GOT3 (cell line): Measurements from ENCODE around the gene PPP1R2.

Experiments
- DNase-seq: peaks from one replicate; lab custom pipeline; 2025; ENCODE audit warnings: mixed read lengths; lab: John Stamatoyannopoulos, UW

Gene PPP1R2

DNA sequence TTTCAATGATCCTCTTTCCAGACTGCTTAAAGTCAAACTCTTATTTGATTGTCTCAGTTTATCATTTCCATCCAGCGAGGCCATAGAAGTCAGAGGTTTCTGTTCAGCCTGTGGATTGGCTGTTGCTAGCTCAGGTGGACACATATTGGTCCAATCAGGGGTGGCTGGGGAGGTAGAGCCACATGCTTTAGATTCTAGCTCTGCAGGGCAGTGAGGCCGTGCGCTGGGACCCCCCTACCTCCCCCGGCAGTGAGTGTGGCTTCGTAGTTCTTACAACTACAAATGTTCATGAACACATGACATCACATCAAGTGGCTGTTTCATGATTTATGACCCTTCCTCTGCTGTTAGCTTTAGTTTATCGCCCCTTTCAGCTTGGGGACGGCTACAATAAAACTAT lies 22.6 kb upstream of the PPP1R2 start:
- no peak for DNase-seq

DNA sequence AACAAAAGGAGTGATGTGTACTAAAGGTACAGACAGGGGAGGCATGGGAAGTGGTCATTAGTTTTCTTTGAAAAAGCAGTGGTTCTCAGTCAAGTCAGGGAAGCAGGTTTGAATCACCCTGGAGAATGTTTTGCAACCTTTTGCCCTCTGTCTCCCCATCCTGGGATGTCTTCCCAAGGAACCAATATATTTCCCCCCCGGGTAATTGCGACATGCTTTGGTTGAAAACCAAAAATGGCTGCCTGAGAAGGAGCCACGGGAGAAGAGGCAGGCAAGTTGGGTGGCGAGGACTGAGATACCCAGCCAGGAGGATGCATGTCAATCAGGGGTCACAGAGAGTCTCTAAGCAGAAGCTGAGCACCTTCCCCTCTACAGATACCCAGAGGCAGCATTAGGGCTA lies 20.2 kb upstream of the PPP1R2 start:
- no peak for DNase-seq

GRCh38 chr3:195559723-195560409 lies 16.7 kb upstream of the PPP1R2 start:
- DNase-seq, result no peak

DNA sequence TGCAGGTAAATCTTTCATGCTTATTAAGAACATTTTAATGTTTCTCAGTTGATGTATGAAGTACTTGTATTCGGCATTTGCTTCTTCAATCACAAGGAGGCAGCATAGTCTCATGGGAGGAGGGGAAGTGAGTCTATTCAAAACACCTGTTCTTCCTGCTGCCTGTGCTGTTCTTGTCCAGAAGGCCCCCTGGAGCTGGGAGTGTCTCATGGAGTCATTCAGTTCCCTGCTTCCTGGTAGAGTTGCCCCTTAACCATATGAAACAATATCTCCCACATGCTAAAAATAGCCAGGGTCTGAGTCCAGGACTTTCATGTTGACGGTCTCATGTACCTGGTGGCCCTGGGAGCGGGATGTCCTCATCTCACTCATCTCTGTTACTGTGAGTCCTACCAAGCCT lies 15.5 kb upstream of the PPP1R2 start:
- DNase-seq, result no peak

- no peak for DNase-seq
Measured at GRCh38 chr3:195557322-195557721, 14.2 kb upstream of the PPP1R2 start.

DNA sequence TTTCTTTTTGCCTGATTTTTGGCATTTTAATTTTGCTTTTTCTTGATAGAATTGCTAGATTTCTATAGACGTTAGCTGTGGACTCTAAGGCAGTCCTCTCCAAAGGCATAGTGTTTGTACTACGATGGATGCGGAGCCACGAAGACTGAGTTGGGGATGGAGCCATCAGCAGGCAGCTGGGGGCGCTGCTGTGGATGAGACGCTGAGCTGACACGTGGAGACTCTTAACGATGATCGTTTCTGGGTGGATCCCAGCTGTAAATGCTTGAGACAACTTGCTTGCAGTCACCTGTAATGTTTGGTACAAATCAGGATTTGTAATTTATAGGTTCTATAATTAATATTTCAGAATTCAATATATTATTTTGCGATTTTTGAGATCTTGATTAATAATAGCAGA lies 13.3 kb upstream of the PPP1R2 start:
- no peak for DNase-seq

DNA sequence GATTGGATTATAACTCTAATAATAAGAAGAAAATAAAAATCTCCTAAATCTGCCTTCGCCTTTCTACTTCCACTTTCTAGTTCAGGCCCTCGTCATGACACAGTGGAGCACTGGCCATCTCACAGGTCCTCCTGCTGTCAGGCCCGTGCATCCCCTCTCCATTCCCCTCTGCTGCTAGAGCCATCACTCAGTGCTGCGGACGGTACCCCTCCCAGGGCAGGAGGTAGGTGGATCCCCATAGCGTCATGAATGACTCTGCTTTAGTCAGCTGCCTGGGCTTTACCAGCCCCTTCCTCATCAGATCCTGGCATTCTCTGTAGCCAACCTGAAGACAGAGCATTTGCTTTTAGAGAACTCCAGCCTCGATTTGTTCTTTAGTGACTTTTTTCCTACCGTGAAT lies 12.0 kb upstream of the PPP1R2 start:
- no peak for DNase-seq

- no peak for DNase-seq
Measured at GRCh38 chr3:195554458-195554857, 11.3 kb upstream of the PPP1R2 start.

DNA sequence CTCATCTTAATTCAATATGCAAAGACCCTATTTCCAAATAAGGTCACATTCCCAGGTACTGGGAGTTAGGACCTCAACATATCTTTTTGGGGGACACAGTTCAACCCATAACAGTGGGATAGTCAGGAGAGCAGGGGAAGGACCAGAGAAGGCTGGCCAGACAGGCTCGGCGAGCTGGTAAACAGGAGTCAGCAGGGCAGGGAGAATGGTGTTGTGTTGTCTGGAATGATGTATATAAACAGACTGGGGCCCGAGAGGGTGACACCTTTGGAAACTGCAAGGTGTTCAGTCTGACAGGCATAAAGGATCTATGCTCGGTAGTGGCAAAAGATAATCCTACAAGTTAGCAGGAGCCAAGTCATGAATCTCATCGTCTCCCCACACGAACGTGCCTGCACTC lies 10.1 kb upstream of the PPP1R2 start:
- DNase-seq, result no peak

DNA sequence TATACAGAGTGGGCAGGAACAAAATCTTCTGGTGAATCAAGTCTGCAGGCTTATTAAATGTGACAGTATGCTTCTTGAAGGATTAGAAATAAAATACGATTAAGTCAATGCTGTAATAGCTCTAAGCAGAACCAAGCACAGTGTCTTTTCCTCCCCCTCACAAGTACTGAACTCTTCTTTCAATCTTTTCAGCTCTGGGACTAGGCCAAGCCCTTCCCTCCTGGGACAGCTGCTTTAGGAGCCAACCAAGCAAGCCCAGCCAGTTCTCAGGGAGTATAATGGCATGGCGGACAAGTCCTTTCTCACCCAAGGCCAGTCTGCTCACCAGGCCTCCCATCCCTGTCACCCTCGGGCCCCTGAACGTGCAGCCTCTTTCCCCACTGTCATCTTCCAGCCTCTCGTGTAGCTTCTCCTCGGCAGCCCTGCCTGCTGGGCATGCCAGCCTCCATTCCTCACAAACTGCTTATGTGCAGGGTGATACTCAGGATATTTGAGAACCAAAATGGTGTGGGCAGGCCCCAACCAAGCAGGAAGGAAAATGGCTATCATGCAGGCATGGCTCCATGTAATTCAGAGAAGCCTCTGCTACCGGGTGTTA lies 8.4 kb upstream of the PPP1R2 start:
- no peak for DNase-seq

DNA sequence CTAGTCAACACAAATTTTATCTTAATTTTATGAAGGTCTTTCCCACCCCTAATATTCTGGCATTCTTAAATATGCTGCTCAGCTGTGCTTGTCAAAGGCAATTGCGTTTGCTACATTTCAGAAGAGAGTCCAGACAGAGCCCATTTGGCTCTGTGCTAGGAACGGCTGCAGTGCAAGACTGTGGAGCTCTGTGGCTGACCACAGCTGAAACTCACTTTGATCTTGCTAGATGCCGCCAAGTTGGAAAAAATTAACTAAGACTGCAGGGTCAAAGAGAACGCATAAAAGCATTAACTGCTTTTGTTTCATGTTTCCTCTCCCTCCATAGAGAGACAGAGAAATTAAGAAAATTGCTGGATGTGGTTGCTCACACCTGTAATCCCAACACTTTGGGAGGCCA lies 7.6 kb upstream of the PPP1R2 start:
- DNase-seq, result no peak

GRCh38 chr3:195549931-195550519 lies 6.9 kb upstream of the PPP1R2 start:
- no peak for DNase-seq

DNA sequence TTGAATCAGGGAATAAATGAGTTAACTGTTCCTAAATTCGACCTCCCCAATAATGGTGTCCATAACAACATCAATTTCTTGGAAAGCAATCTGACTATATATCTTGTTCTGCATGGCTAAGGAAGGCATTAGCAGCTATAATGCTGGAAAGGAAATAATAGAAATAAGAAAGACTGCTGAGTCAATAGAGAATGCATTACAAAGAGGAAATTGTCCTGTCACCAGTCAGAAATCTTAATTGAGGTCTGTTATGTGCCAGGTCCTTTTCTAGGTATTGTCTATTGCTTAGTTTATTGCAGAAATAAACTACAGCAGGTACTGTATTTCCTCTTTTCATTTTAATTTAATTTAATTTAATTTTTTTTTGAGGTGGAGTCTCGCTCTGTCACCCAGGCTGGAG lies 5.9 kb upstream of the PPP1R2 start:
- DNase-seq, result no peak

DNA sequence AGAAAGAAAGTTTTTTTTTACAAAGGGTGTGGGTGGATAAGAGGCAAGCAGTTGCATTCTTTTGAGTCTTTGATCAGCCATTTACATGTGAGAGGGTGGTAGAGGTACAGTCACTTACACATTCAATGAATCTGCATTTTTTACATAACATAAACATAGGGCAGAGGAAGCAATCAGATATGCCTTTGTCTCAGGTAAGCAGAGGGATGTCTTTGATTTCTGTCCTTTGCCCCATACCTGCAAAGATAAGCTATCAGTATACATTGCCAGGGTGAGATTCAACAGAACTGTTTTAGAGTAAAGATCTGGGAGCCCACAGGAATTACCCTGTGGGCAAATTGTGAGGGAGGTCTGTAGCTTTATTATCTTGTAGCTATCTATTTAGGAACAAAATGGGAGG lies 5.4 kb upstream of the PPP1R2 start:
- DNase-seq, result no peak

GRCh38 chr3:195548006-195548405 lies 4.9 kb upstream of the PPP1R2 start:
- no peak for DNase-seq

GRCh38 chr3:195546130-195546560 lies 3.0 kb upstream of the PPP1R2 start:
- DNase-seq, result peak; percentile 65

DNA sequence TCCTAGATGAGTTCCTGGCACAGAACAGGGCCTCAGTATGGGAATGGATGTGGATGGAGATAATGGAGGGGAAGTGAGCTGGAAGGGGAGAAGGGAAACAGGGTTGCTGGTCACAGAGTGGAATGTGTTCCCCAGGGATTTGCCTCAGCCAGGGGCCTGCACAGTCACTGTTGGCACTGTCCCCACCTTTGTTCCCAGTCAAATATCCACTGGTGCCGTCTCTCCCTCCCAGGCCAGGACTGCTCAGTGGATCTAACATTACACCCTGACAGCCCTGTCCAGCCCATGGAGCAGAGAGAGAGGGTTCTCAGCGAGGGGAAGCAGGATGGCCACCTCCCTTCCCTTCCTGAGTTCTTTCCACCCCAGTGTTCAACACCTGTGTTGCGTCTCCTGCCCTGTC lies 1.5 kb upstream of the PPP1R2 start:
- DNase-seq, result no peak

DNA sequence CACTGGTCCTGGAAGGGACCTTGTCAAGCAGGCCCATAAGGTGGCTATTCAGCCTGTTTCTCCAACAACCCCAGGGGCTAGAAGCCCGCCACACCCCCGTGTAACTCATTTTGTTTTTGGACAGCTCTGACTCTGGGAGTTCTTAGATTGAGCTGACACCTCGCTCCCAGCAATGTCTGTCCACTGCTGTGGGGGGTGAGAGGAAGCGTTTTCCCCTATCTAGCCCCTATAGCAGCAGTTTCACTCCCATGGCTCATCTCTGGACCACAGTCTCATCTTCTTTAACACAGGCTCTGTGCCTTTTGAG lies 1.1 kb upstream of the PPP1R2 start:
- DNase-seq, result no peak

DNA sequence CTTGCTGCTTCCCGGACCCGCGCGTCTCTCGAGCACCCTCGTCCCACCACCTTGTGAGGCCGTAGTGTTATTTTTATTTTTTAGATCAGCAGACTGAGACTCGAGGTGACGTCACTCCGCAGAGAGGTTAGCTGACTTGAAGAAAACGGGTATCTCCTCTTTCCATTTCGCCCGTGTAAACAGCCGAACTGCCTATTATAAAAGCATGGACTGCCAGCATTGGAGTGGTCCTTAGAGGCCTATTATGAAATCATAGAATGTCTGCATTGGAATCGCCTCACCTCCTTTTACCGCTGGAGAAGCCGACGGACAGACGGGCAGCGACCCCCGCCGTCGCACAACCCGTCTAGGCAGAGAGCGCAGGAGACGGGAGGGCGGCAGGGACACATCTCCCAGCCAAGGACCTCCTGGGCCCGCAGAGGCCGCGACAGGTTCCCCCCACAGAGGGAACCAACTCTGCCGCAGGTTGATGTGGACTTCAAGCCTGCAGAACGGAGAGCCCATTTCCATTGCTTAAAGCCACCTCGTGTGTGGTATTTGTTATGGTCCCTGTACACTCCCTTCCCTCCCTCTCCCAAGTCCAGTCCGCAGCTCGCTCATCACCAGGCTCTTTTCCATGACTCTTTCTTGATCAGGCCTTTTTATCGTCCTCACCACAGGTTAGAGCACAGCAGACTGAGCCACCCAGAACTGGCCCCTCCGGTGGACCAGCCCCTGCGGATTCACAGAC lies 540 bp upstream of the PPP1R2 start:
- no peak for DNase-seq

- DNase-seq, result no peak
Measured at GRCh38 chr3:195542316-195542697, 818 bp downstream of the PPP1R2 start.

DNA sequence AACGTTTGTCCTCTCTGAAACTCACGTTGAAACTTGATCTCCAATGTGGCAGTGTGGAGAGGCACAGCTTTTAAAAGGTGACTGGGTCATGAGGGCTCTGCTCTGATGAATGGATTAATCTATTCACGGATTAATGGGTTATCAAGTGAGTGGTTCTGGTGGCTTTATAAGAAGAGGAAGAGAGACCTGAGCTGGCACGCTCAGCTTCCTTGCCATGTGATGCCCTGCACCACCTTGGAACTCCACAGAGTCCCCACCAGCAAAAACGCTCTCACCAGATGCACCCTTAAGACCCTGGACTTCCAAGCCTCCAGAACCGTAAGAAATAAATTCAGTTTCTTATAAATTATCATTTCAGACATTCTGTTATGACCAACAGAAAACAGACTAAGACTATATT lies 2.6 kb downstream of the PPP1R2 start:
- DNase-seq, result no peak

GRCh38 chr3:195540027-195540426 lies 3.1 kb downstream of the PPP1R2 start:
- no peak for DNase-seq

DNA sequence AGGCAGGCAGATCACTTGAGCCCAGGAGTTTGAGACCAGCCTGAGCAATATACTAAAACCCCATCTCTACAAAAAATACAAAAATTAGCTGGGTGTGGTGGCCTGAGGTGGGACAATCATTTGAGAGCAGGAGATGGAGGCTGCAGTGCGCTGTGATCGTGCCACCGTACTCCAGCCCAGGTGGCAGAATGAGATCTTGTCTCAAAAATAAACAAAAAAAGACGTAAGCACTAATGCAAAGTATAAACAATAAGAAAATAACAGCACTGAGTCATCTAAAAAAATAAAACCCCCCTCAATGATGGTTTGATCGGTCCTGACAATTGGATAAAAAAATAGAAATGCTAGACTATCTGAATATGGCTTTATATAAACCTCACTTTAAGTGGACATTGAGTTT lies 3.6 kb downstream of the PPP1R2 start:
- DNase-seq, result no peak
